HepG2 (cell line): Measurements from ENCODE around the gene HRH3. TPM values are rescaled to one million over a fixed set of nuclear protein-coding genes. Genes with fewer than 3 reads are reported as not detected.
A peak's percentile ranks its signal among the peaks of the same experiment; 100 is the strongest.

ENCODE experiments used
- CBX2 ChIP-seq, 2 experiments: fragments of 200-600 bp in 1 of 2; sonication (generic); formaldehyde crosslinking in 1 of 2; IDR thresholded peaks; 2 replicates each; pipeline versions ENCODE4 v1.7.0 to v1.8.1; 2018 to 2022; ENCODE audit warnings: low read depth in 2 of 2, low read length in 1 of 2, mild to moderate bottlenecking in 1 of 2, missing genetic modification reagents in 1 of 2
- GPN1 ChIP-seq: sonication (generic); formaldehyde crosslinking; IDR thresholded peaks from 2 replicates; pipeline ENCODE4 v1.5.1; 2020; ENCODE audit warnings: missing genetic modification reagents, borderline replicate concordance
- KDM5A ChIP-seq: fragments of 200-600 bp; sonication (generic); IDR thresholded peaks from 2 replicates; pipeline ENCODE4 v1.7.0; 2018; ENCODE audit warnings: antibody characterized with exemption, mild to moderate bottlenecking, low read length, borderline replicate concordance
- MED13 ChIP-seq: sonication (generic); formaldehyde crosslinking; IDR thresholded peaks from 2 replicates; pipeline ENCODE4 v1.5.0; 2020; ENCODE audit warnings: missing genetic modification reagents
- MLXIP ChIP-seq: sonication (generic); formaldehyde crosslinking; IDR thresholded peaks from 2 replicates; pipeline ENCODE4 v1.9.0; 2021; ENCODE audit warnings: missing genetic modification reagents, borderline replicate concordance
- PBX2 ChIP-seq: IDR thresholded peaks from 2 replicates; pipeline ENCODE4 v1.6.1; 2016; ENCODE audit warnings: control low read depth
- SALL1 ChIP-seq: sonication (generic); formaldehyde crosslinking; IDR thresholded peaks from 2 replicates; pipeline ENCODE4 v1.8.0; 2022; ENCODE audit warnings: mild to moderate bottlenecking, missing genetic modification reagents
- SPEN ChIP-seq: sonication (generic); formaldehyde crosslinking; IDR thresholded peaks from 2 replicates; pipeline ENCODE4 v1.5.1; 2020; ENCODE audit warnings: low read depth, mild to moderate bottlenecking, missing genetic modification reagents
- ZNF326 ChIP-seq: sonication (generic); formaldehyde crosslinking; IDR thresholded peaks from 2 replicates; pipeline ENCODE4 v1.4.0; 2020; ENCODE audit warnings: missing genetic modification reagents, borderline replicate concordance
- ZNF761 ChIP-seq: sonication (generic); formaldehyde crosslinking; conservative IDR thresholded peaks from 2 replicates; pipeline ENCODE4 v1.4.0; 2020; ENCODE audit warnings: mild to moderate bottlenecking, missing genetic modification reagents
- ZNF777 ChIP-seq: sonication (generic); formaldehyde crosslinking; IDR thresholded peaks from 2 replicates; pipeline ENCODE4 v1.4.0; 2020; ENCODE audit warnings: missing genetic modification reagents
- polyA plus RNA-seq, 8 experiments: library from polyadenylated mRNA; depleted of rRNA in 3 of 8; stranded (reverse) in 7 of 8; unstranded in 1 of 8; fragments of >200 nt; fragmentation: Illumina TruSeq in 4 of 8; extraction: Trizol in 4 of 8; gene quantifications; 2 replicates each; pipeline versions ENCODE4 v1.2.1 to v1.2.3, GENCODE V29; 2011 to 2016; ENCODE audit warnings: low read depth in 4 of 8, missing spikeins in 1 of 8, mixed read lengths in 1 of 8; ENCODE audit not compliant: insufficient read depth in 1 of 8
- total RNA-seq, 5 experiments: library from RNA; depleted of rRNA; stranded (reverse); fragments of >200 nt; fragmentation: Illumina TruSeq; extraction: Trizol; gene quantifications; 2 replicates each; pipeline ENCODE4 v1.2.3, GENCODE V29; 2016; ENCODE audit warnings: low read depth in 1 of 5
- TF ChIP-seq, protein P1 (sequence below): sonication (generic); formaldehyde crosslinking; IDR thresholded peaks from 2 replicates; pipeline ENCODE4 v1.4.0; 2020; ENCODE audit warnings: missing genetic modification reagents
- TF ChIP-seq, protein P2 (sequence below): sonication (generic); formaldehyde crosslinking; IDR thresholded peaks from 2 replicates; pipeline ENCODE4 v1.4.0; 2020; ENCODE audit warnings: missing genetic modification reagents, borderline replicate concordance

The HRH3 gene
- total and polyA plus RNA-seq, 2 of the 13 experiments (the other 11 are each of a cell fraction or from before 2014, with no cell fraction given), result 0.18 TPM; not detected in 1

DNA sequence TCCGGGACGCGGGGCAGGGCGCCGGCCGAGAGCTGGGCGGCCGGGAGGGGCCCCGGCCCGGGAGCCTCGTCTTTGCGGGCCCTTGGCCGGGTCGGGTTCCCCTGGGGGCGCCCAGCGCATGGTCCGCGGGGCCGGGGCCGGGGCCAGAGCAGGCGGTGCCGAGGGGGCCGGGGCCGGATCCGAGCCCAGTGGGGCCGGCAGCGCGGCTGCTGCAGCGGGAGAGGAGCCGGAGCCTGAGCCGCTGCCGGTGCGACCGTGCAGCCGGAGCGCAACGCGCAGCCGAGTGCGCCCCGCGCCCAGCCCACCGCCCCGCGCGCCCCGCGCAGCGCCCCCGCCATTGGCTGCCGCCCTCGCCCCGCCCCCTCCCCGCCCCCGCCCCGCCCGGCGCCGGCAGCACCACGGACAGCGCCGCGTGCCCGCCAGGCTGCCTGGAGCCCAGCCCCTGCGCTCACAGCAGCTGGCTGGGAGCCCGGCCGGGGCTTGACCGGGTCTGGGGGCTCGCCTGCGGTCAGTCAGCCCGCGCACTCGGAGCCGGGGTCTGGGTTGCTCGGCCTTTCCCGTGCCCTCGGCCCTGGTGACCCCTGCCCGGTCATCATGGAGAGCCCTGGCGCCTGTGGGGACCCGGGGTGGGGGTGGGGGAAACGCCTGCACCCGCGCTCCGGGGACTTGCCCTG is at the start of gene HRH3 (continued):
- TF ChIP-seq, protein P1, sequence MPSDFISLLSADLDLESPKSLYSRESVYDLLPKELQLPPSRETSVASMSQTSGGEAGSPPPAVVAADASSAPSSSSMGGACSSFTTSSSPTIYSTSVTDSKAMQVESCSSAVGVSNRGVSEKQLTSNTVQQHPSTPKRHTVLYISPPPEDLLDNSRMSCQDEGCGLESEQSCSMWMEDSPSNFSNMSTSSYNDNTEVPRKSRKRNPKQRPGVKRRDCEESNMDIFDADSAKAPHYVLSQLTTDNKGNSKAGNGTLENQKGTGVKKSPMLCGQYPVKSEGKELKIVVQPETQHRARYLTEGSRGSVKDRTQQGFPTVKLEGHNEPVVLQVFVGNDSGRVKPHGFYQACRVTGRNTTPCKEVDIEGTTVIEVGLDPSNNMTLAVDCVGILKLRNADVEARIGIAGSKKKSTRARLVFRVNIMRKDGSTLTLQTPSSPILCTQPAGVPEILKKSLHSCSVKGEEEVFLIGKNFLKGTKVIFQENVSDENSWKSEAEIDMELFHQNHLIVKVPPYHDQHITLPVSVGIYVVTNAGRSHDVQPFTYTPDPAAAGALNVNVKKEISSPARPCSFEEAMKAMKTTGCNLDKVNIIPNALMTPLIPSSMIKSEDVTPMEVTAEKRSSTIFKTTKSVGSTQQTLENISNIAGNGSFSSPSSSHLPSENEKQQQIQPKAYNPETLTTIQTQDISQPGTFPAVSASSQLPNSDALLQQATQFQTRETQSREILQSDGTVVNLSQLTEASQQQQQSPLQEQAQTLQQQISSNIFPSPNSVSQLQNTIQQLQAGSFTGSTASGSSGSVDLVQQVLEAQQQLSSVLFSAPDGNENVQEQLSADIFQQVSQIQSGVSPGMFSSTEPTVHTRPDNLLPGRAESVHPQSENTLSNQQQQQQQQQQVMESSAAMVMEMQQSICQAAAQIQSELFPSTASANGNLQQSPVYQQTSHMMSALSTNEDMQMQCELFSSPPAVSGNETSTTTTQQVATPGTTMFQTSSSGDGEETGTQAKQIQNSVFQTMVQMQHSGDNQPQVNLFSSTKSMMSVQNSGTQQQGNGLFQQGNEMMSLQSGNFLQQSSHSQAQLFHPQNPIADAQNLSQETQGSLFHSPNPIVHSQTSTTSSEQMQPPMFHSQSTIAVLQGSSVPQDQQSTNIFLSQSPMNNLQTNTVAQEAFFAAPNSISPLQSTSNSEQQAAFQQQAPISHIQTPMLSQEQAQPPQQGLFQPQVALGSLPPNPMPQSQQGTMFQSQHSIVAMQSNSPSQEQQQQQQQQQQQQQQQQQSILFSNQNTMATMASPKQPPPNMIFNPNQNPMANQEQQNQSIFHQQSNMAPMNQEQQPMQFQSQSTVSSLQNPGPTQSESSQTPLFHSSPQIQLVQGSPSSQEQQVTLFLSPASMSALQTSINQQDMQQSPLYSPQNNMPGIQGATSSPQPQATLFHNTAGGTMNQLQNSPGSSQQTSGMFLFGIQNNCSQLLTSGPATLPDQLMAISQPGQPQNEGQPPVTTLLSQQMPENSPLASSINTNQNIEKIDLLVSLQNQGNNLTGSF (CRISPR knock-in tag), result peak; percentile 80; the same call in 1 of the 2 replicates
- TF ChIP-seq MED13 (CRISPR knock-in tag), result peak; percentile 25; the same call in 1 of the 2 replicates
- 0 out of 2 replicates have a peak, but pooled peaks have one; percentile 40 for TF ChIP-seq ZNF761 (CRISPR knock-in tag)
- no peak for TF ChIP-seq CBX2 (IDR thresholded peaks at IDR 0.05; ENCODE audit: low read depth, low read length)
- TF ChIP-seq CBX2 (CRISPR knock-in tag; IDR thresholded peaks at IDR 0.05; ENCODE audit: low read depth), result no peak
- peak; percentile 52; the same call in 1 of the 2 replicates for TF ChIP-seq SPEN (CRISPR knock-in tag)
- no peak for TF ChIP-seq PBX2 (CRISPR knock-in tag)
- TF ChIP-seq, protein P2, sequence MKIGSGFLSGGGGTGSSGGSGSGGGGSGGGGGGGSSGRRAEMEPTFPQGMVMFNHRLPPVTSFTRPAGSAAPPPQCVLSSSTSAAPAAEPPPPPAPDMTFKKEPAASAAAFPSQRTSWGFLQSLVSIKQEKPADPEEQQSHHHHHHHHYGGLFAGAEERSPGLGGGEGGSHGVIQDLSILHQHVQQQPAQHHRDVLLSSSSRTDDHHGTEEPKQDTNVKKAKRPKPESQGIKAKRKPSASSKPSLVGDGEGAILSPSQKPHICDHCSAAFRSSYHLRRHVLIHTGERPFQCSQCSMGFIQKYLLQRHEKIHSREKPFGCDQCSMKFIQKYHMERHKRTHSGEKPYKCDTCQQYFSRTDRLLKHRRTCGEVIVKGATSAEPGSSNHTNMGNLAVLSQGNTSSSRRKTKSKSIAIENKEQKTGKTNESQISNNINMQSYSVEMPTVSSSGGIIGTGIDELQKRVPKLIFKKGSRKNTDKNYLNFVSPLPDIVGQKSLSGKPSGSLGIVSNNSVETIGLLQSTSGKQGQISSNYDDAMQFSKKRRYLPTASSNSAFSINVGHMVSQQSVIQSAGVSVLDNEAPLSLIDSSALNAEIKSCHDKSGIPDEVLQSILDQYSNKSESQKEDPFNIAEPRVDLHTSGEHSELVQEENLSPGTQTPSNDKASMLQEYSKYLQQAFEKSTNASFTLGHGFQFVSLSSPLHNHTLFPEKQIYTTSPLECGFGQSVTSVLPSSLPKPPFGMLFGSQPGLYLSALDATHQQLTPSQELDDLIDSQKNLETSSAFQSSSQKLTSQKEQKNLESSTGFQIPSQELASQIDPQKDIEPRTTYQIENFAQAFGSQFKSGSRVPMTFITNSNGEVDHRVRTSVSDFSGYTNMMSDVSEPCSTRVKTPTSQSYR (CRISPR knock-in tag), result peak; percentile 75
- TF ChIP-seq SALL1 (CRISPR knock-in tag), result peak; percentile 90
- peak; percentile 53 for TF ChIP-seq ZNF777
- no peak for TF ChIP-seq ZNF326 (CRISPR knock-in tag)
- TF ChIP-seq KDM5A, result no peak
- peak; percentile 34; the same call in 1 of the 2 replicates for TF ChIP-seq GPN1 (CRISPR knock-in tag)
- no peak; the same call in 1 of the 2 replicates for TF ChIP-seq MLXIP
